ENCODE results near the gene PFKFB1. TPM values are rescaled to one million over a fixed set of nuclear protein-coding genes. Genes with fewer than 3 reads are reported as not detected.

PFKFB1 gene
- total RNA-seq, 1 experiment from 2014 or later, result 0.81 TPM

DNA sequence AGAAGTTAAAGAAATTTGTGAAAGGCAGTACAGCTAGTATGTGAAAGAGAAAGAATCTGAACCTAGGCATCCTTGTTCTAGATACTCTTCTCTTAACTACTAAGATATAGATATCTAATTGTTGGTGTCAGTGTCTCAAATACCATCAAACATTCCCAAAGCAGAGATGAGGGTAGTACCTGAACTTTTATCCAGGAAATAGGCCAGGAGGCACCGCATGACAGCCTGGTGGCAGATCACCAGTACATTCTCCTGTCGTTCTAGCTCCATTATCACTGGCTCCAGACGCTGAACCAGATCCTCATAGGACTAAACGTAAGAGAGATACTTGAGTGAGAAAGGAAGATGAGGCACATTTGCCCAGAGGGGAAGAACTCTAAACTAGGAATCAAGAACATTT is 56.6 kb downstream of the PFKFB1 start (continued):
- TF ChIP-seq, protein P1, sequence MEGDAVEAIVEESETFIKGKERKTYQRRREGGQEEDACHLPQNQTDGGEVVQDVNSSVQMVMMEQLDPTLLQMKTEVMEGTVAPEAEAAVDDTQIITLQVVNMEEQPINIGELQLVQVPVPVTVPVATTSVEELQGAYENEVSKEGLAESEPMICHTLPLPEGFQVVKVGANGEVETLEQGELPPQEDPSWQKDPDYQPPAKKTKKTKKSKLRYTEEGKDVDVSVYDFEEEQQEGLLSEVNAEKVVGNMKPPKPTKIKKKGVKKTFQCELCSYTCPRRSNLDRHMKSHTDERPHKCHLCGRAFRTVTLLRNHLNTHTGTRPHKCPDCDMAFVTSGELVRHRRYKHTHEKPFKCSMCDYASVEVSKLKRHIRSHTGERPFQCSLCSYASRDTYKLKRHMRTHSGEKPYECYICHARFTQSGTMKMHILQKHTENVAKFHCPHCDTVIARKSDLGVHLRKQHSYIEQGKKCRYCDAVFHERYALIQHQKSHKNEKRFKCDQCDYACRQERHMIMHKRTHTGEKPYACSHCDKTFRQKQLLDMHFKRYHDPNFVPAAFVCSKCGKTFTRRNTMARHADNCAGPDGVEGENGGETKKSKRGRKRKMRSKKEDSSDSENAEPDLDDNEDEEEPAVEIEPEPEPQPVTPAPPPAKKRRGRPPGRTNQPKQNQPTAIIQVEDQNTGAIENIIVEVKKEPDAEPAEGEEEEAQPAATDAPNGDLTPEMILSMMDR (IDR thresholded peaks at IDR 0.05 in 2 of 3, conservative IDR thresholded peaks at IDR 0.05 in 1 of 3; ENCODE audit: borderline replicate concordance in 1 of 3, insufficient read depth in 1 of 3, low read depth in 2 of 3, low read length in 2 of 3), result no peak

DNA sequence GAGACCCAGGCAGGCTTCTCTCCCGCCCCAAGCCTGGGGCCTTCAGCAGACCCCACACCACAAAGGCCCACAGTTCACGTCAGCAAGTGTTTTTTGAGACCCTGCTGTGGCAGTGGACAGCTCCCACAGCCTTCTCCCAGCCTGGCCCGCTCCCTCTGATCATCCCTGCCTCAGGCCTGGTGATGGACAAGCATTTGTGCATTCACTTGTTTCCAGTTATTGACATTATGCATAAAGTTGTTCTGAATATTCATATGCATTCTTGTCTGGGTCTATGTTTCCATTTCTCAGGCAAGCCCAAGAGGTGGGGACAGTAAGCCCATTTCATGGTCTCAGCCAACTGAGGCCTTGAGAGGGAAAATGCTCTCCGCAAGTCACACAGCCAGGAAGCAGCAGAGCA is 58.7 kb downstream of the PFKFB1 start:
- Histone ChIP-seq H3K4me1 (ENCODE audit: control insufficient read depth in 1 of 2, insufficient read depth in 2 of 2, low read length in 2 of 2) (no peaks in the 10 kb centered on the region), H3K27me3 (ENCODE audit: insufficient read depth, low read length) (no peaks in the 10 kb centered on the region), H3K9me2 (ENCODE audit: insufficient read depth) (no peaks in the 10 kb centered on the region), H4K20me1 (ENCODE audit: insufficient read depth) (no peaks in the 10 kb centered on the region), H3K4me2 (ENCODE audit: low read length) (no peak overlapping the region), H3K27ac (ENCODE audit: low read depth, low read length) (no peak overlapping the region), H3K79me2 (ENCODE audit: insufficient read depth, low read length) (no peaks in the 10 kb centered on the region), H3K9me3 (ENCODE audit: control insufficient read depth in 1 of 2, insufficient read depth in 1 of 2, low read depth in 1 of 2, low read length in 2 of 2) (no peaks in the 10 kb centered on the region), H3K36me3 (ENCODE audit: control insufficient read depth in 1 of 2, insufficient read depth in 2 of 2, low read length in 2 of 2) (no peaks in the 10 kb centered on the region), H2AFZ (ENCODE audit: low read depth, low read length, poor library complexity, severe bottlenecking) (no peak overlapping the region), H3K9ac (ENCODE audit: low read length) (no peak overlapping the region), H3K4me3 (replicated peaks in 1 of 2; ENCODE audit: low read depth in 1 of 2, low read length in 2 of 2) (no peak overlapping the region)
- ATAC-seq (no peak), DNase-seq (ENCODE audit: low read depth, low spot score) (no peak)
- intact Hi-C loops (cut with micrococcal nuclease), result no loop called here
- ChIA-PET POLR2A (no interaction called here), RAD21 (ENCODE audit: low non-redundant PET in 1 of 2, low total read pairs in 2 of 2, uncharacterized antibody in 2 of 2, unreplicated experiment in 2 of 2) (no interaction called here), CTCF (no interaction called here)
- no TSS peak for BruUV-seq (replicated peaks)
- TF ChIP-seq YY1 (IDR thresholded peaks at IDR 0.05; ENCODE audit: extremely low read depth, insufficient replicate concordance, low read depth, low read length) (no peak), CEBPB (IDR thresholded peaks at IDR 0.05; ENCODE audit: low read depth) (no peak), ZFX (IDR thresholded peaks at IDR 0.05) (no peak), RAD21 (IDR thresholded peaks at IDR 0.05; ENCODE audit: low read depth) (no peak), ZNF274 (IDR thresholded peaks at IDR 0.05; ENCODE audit: low read depth, low read length) (no peak), EGR1 (IDR thresholded peaks at IDR 0.05; ENCODE audit: low read depth) (no peak), ELF1 (IDR thresholded peaks at IDR 0.05; ENCODE audit: borderline replicate concordance, low read depth) (no peak), POLR2A (IDR thresholded peaks at IDR 0.05; ENCODE audit: borderline replicate concordance, extremely low read depth, insufficient read depth, insufficient read length) (no peak), SP1 (IDR thresholded peaks at IDR 0.05; ENCODE audit: low read depth) (no peak), SRF (IDR thresholded peaks at IDR 0.05; ENCODE audit: low read depth) (no peak), EZH2 (IDR thresholded peaks at IDR 0.05) (no peak)
- TF ChIP-seq, protein P2, sequence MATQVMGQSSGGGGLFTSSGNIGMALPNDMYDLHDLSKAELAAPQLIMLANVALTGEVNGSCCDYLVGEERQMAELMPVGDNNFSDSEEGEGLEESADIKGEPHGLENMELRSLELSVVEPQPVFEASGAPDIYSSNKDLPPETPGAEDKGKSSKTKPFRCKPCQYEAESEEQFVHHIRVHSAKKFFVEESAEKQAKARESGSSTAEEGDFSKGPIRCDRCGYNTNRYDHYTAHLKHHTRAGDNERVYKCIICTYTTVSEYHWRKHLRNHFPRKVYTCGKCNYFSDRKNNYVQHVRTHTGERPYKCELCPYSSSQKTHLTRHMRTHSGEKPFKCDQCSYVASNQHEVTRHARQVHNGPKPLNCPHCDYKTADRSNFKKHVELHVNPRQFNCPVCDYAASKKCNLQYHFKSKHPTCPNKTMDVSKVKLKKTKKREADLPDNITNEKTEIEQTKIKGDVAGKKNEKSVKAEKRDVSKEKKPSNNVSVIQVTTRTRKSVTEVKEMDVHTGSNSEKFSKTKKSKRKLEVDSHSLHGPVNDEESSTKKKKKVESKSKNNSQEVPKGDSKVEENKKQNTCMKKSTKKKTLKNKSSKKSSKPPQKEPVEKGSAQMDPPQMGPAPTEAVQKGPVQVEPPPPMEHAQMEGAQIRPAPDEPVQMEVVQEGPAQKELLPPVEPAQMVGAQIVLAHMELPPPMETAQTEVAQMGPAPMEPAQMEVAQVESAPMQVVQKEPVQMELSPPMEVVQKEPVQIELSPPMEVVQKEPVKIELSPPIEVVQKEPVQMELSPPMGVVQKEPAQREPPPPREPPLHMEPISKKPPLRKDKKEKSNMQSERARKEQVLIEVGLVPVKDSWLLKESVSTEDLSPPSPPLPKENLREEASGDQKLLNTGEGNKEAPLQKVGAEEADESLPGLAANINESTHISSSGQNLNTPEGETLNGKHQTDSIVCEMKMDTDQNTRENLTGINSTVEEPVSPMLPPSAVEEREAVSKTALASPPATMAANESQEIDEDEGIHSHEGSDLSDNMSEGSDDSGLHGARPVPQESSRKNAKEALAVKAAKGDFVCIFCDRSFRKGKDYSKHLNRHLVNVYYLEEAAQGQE (IDR thresholded peaks at IDR 0.05; ENCODE audit: low read depth), result no peak

Data from HCT116 (cell line).